ENCODE data around the gene FBXO15.

The FBXO15 gene, protein sequence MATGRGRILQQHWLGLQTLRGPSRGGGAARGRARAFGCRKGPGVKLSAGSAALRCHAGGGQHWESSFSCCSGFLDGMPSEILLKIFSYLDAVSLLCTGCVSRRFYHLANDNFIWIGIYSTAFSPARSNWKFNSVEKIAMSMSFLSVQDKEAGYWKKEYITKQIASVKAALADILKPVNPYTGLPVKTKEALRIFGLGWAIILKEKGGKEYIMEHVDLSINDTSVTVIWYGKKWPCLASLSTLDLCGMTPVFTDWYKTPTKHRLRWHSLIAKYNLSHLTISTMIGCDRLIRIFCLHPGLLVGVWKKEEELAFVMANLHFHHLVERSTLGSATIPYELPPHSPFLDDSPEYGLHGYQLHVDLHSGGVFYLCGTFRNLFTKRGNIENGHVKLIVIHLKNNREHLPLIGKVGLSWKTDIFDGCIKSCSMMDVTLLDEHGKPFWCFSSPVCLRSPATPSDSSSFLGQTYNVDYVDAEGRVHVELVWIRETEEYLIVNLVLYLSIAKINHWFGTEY

DNA sequence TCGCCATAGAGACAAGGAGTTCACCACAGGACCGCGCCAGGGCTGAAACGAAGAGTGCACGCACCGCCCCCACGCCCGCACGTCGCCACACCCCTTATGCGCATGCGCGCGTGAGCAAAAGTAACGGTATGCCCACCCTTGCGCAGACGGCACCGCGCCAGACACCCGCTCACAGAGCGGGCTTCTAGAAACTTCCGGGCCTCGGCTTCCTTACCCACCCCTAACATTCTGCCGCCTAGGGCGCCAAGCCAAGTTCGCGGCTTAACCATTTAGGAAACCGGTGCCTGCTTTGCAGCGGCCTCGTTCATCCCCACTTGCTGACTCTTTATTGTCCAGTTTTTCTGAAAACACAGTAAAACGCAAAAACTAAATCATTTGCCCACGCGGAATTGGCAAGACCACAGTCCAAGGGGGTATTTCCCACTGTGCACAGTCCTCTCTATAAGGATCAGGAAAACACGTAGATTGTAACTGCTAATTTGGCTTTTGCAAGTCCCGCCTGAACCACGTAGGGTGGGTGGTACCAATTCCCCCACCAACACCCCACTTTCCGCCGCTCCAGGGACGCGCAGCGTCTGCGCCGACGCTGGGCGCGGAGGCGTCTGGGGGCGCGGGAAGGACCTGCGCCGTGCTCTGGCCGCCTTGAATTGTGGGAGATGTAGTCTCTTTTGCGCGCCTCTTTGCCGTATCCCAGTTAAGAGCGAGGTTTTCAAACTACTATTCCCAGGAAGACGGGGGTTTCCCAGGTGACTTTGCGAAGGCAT is at the start of gene FBXO15, which contains the start of gene TIMM21:
FBXO15 (minus strand) TSS at position 56 of the 764 bp plus-strand sequence; CDS start at position 7, 49 bp downstream.
TIMM21 (plus strand) TSS at position 745 of the 764 bp plus-strand sequence. CDS start 286 bp downstream, outside the sequence.
- DNase-seq: peak; percentile 95 to 96

DNA sequence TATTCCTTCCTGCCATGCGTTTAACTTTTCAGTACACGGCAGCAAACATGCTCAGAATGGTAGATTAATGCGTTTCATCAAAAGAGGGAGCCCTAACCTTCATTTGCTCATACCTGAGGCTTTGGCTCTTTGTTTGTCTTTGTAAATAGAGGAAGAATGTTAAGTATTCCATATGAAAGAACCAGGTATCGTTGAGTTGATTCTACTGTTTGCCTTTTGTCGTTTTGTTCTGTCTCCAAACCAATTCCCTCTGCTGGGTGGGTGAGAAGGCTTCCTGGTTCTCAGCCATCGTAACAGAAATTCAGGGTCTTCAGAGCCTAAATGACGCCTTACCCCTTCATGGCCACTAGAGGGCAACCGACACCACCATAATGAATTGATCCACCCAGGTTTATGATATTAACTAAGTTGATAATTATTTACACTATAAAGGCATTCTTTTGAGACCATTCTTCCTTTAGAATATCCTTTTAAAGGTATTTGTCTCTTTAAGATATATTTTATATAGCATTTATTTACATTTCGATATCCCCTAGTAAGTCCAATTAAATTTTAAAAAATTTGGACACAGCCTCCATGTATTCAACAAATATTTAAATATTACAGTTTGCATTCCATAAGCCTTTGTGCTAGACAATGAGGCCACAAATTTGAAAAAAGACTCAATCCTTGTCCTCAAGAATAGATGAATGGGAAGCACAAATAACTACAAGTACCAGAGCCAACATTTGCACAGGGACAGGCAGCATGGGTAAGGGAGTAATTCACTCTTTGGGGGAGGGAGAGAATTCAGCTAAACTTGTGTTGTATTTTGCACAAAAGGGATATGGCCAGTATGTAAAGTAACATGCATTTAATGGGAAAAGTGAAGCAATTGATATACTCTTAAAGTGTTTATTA is 48.8 kb upstream of the FBXO15 start:
- peak; percentile 34 to 48 for DNase-seq

DNA sequence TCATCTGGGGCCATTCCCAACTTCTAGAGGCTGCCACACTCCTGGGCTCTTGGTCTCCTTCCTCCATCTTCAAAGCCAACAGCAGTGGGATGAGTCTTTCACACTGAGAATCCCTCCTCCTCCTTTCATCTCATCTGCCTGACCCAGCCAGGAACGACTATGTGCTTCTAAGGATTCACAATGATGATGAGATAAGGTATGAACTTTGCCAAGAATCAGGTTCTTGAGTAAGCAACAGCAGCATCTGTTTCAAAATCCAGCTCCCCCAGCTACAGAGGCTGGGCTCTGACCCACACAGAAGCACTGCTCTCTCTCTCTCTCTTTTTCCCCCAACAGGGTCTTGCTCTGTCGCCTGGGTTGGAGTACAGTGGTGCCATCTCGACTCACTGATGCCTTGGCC is 47.1 kb upstream of the FBXO15 start:
- DNase-seq: no peak

DNA sequence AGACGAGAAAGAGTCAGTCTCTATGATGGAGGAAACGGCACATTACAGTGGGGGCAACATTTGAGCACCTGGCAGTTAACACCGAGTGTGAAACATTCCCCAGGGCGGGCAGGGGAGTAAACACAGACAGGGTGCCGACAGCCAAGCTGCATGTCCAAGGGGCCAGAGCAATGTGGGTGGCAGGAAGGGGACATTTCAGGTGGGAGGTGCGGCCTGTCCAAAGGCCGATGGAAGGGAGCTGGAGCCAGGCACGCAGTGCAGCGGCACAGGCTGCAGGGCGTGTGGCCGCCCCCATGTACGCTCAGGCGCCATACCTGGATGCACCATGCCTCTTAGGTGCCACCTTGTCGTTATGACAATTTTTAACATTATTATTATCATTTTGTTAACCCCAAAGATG is 43.9 kb upstream of the FBXO15 start:
- DNase-seq: no peak

DNA sequence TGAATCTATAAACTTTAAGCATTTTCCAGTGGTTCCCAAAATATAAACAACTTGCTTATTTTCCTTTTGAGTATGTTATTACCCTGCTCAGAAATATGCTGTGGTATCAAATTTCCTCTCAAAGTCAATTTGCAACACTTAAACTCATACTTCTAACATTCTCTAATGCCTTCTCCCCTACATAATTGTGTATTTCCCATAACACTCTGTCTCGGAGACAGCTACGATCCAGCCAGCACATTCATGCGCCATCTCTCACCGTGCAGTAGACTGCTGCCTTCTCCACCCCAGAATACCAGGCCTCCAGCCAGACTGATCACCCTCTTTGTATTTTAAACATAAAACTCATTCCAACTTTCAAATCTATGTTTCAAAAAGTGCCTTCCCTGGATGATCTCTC is 42.5 kb upstream of the FBXO15 start:
- DNase-seq: no peak

DNA sequence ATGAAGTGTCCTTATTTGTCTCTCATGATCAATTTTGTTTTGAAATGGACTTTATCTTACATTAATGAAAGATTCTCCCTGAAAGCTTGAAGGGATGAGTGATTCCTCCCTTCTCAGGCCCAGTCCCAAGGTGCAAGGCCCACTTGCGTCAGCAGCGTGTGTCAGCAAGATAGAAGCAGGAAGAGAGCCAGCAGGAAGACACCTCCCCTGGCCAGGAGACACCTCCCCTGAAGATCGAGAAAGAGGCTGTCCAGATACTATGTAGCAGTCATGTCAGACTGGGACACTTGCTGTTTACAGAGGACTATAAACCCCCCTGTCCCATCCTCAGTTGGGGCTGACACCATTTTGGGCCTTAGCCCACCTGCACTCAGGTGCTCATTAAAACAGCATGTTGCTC is 39.0 kb upstream of the FBXO15 start:
- no peak for DNase-seq

DNA sequence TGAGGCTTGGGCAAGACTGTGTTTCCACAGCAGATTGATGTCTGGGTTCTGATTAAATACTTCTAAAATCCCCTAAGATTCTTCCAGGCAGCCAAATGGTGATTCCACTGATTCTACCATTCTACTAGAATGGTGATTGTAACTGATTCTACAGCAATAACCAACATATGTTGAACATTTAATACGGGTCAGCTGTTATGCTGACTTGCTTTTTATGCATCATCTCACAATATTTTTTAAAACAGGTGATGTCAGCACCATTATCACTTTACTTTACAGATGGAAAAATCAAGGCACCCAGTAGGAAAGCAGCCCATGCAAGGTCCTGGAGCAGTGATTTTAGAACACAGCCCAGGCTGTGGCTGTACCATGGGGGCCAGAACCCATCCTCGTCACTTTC is 38.2 kb upstream of the FBXO15 start:
- DNase-seq: no peak

DNA sequence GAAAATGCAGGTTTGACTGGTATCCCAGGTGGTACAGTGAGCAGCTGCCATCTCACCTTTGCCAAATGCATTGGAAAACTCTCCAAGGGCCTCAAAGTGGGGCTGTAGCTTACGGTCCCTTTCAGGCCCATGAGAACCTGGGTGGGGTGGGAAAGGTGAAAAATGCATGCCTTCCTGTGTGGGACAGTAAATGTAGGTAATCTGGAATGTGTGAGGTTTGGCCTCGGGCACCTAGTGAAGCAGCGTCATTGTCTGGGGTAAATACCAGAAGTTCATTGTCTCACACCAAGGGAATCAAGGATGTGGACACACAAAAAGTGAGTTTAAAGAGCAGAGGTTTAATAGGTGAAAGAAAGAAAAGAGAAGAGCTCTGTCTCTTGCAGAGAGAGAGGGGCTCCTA is 37.2 kb upstream of the FBXO15 start:
- DNase-seq: no peak

DNA sequence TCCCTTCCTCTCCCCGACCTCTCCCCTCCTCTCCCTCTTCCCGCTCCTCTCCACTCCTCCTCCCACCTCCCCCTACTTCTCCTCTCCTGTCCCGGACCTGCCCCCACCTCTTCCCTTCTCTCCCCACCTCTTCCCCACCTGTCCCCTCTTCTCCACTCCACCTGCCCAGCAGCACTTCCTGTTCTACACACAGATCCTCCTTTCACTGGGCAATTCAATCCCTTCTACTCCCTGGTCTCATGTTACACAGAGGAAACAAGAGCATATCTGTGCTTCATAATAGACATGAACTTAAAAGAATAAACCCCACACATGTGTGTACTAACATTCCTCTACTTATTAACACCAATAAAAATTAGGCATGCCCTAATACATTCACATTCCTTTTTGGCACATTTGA is 35.5 kb upstream of the FBXO15 start:
- DNase-seq: no peak

DNA sequence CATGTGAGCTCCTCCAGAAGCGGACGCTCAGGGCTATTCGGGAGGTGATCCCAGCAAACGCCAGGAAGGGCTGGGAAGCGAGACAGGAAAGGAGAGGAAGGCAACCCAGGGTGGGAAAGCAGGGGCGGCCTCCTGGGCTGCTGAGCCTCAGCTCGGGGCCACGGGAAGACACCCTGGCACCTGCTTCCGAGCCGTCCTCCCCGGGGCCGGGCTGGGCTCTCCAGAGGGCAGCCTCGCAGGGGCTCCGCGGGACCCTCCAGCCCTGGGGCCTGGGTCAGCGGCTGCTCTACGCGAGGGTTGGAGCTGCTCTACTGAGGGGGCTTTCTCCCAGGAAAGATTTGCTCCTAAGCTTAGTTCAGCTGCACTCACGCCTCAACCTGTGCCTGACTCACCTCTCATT is 34.7 kb upstream of the FBXO15 start:
- DNase-seq: no peak

DNA sequence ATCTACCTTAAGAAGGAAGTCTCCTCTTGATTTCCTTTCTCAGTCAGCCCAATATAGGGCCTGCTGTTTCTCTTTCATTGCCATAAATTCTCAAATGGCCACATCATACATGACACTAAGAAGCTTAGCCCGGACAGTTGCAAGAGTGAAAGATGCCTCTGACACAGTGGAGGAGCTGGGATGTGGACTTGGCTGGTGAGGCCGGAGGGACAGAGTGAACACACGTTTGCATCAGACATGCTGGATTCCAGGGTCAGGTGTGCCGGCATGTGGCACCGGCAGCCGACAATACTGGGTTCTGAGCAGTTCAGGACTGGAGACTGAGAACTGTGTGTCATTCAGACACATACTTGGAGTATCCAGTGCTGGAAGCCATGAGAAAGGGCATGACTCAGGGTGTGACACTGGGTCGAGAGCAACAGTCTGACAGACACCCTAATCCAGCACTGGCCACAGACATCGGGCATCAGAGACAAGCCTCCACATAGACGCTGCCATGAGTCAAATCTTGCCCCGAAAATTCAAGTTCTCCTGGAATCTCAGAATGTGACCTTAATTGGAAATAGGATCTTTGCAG is 32.1 kb upstream of the FBXO15 start:
- no peak for DNase-seq

DNA sequence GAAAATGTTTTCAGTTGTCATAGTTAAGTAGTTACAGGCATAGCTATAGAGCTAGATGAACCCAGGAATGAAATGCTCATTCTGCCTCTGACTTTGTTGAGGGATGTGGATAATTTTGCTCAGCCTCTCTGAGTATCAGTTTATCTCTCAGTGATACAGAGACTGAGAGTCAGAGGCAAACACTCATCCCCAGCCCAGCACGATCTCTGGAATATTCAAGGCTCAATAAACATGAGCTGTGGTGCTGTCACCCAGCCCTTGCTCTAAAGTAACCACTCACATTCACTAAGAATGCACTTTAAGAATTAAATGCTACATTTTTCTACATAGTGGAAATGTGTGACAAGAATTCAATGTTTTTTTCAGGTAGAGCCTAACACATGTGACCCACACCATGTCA is 31.2 kb upstream of the FBXO15 start:
- no peak for DNase-seq

DNA sequence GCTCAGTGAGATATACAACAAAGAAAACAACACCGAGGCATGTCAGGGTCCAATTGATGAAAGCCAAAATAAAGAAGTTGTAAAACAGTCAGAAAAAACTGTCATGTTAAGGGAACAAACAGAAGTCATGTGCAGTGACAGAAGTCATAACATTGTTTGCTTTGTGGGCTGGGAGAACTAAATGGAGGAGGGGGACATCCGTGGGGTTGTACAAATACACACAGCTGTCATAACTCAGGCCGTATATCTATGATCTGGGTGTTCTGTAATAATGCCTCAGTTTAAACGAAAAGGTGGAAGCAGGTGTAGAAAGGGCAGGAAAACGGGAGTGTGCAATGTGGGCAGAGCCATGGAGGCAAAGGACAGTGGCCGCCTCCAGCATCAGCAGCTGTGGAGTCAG is 28.0 kb upstream of the FBXO15 start:
- DNase-seq: no peak

DNA sequence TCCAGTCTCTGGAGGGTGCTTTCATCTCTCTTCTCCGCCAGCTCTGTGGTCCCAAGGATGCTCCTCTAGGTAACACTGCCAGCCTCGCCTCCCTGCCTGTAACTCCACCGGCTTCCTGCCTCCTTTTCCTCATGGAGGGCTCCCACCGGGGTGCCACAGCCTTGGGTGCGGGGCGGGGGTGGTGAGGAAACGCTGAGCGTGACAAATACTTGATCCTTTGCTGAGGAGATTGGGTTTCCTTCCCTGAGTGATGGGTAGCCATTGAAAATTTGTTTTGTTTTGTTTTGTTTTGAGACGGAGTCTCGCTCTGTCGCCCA is 25.8 kb upstream of the FBXO15 start:
- no peak for DNase-seq

DNA sequence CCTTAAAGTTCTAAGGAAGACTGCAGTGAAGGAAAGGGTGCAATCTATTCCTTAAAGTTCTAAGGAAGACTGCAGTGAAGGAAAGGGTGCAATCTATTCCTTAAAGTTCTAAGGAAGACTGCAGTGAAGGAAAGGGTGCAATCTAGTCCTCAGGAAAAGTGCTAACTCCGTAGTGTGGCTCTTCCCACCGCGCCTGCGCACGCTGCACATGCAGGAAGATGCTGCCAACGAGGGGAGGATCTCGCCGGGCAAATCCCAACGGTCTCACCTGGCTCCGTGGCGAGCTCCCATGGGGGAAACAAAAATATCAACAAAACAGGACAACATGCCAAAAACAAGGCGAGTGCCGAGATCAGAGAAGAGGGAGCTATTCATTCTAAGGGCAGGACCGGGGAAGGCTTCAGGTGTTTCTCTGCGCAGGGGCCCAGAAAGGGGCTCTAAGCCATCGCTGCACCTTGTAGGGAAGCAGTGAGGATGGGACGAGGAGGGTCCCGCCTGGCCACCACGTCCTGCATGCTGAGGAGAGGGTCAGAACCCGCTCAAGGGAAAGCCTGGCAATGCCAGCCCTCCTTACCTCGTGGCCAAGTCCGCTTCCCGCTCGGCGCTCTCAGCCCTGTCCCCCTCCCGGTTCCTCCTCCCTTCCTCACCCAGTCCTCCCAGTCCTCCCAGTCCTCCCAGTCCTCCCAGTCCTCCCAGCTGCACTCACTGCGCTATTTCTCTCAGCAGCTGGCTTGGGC is 25.2 kb upstream of the FBXO15 start:
- DNase-seq: no peak

DNA sequence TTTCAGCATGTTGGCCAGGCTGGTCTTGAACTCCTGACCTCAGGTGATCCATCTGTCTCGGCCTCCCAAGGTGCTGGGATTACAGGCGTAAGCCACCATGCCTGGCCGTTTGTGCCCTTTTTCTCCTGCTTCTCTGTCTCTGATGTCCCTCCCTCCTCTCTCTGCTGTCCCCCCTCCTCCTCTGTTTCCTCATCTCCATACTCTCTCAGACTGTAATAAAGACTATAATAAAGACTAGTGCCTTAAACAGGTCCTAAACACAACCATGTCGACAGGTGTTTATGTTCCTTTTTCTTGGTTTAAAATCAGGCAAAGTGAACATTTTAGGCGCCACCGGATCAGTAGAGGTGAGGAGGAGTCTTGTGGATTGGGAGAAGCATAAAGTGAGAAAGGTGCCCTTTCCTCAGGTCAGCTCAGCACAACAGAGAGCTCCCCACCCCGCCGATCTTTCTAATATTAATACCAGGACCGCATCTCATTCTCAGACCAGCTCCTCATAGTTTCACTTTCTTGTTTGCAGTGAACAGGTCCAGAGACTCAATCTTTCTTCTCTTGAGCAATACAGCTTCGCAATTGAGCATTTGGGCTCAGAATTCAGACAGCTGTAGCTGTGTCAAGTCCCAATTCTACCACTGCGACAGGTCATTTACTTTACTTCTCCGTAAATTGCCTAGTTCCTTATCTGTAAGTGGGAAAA is 24.4 kb upstream of the FBXO15 start:
- no peak for DNase-seq

DNA sequence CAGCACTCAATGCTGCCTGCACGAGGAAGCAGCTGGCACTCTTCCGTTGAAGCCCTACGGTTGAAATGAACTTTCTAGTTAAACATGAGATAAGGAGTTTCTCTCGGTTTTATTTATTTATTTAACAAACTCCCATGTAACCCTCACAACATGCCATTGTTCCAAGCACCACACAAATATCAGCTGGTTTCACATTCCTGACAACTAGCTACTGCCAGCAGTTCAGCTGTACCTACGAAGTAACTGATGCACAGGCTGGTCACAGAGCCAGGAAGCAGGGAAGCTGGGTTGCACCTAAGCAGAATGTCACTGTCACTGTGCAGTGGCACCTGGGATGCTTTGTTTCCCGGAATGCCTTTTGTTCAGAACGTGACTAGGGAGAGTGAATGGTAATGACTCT is 18.8 kb upstream of the FBXO15 start:
- DNase-seq: no peak

DNA sequence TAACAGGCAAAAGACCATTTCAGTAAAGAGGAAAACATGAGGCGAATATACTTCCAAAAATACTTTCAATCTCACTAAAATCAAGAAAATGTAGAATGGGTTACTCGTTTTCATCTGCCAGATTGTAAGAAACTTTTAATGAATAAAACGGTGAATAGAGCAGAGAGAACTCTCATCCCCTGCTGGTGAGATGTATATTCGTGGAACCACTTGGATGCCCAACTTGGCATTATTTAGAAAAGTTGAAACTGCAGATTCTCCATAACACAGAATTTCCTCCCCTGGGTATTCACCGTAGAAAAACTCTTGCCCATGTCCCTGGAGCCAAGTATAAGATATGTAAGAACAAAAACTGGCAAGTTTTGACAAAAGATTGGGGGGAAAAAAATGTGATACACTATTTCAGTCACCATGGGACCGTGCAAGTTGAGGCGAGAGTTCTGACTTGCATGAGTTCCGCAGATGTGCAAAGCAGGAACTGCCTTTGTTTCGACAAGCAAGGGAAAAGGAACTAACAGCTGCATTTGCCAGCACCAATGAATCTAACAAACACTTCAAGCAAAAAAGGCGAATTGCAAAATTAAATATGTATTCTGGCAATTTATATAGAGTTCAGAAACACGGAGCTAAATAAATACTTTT is 15.5 kb upstream of the FBXO15 start:
- no peak for DNase-seq

DNA sequence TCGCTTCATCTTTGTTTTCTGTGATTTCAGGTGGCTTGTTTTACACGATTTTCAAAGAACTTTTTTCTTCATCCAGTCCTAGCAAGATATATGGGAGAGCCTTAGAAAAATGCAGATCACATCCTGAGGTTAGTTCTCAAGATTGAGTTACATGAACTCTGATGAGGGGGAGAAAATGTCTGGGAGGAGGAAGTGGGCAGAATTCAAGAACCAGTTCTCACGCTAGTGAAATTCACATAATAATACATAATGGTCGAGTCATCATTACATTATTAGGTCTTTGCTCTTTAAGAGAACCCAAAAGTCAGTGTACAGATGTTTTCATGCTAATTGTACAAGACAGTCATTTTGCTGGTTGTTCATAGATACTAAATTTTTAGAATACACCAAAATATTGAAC is 7.6 kb upstream of the FBXO15 start:
- no peak for DNase-seq

DNA sequence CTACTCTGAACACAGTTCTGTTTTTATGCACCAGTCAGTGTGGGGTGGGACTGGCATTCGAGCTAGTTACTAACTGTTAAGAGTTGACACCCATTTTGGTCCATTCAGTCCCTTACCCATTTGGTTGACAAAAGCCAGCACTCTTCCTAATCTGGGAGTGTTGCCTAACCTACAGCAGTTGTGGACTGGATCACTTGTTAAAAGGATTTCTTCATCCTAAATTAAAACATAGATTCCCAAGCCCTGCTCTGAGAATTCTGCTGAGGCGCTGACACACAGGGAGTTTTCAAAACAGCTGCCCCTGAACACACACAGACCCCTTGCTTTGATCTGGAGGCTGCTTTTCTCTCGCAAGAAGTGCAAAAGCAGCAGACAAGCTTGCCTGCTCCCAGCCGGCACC is 7.1 kb upstream of the FBXO15 start:
- no peak for DNase-seq

DNA sequence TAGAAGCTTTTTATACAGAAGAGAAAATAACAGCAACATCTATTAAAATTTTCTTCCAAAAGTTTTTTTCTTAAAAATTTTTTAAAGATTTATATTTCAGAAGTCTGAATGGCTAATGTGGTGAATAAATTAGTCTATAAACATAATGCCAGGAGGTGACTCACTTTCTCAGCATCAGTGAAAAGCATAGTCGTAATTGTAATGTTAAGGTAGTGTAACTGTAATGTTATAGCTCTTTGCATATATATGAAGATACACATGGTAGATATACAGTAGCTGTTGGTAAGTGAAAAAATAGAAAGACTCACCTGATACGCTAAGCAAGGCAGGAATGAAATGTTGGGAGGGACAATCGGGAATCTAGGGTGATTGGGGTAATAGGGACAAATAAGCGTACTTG is 6.2 kb upstream of the FBXO15 start:
- no peak for DNase-seq
